ENCODE results near the gene SDHAF3.
A peak's percentile ranks its signal among the peaks of the same experiment; 100 is the strongest.

SDHAF3 gene

GRCh38 chr7:97104719-97105238 lies 12.7 kb upstream of the SDHAF3 start:
- peak; percentile 64 for DNase-seq (ENCODE audit: low spot score)
- in situ Hi-C loops (cut with MboI; ENCODE audit: low sequenced_read_pairs, unreplicated experiment), result loop anchor here (10.0 kb wide), 1 partner anchor 730 kb away; no protein-coding TSS in a partner anchor
- TF ChIP-seq CTCF (IDR thresholded peaks at IDR 0.05; ENCODE audit: borderline replicate concordance, control extremely low read depth, extremely low read depth, insufficient read depth, missing control alignments), result peak; percentile 70

- no peak for TF ChIP-seq CTCF (IDR thresholded peaks at IDR 0.05; ENCODE audit: borderline replicate concordance, control extremely low read depth, extremely low read depth, insufficient read depth, missing control alignments)
- DNase-seq (ENCODE audit: low spot score), result no peak
- in situ Hi-C loops (cut with MboI; ENCODE audit: low sequenced_read_pairs, unreplicated experiment), result loop anchor here (10.0 kb wide), 1 partner anchor 728 kb away; no protein-coding TSS in a partner anchor
Measured at GRCh38 chr7:97107192-97107800, 10.2 kb upstream of the SDHAF3 start.

- in situ Hi-C loops (cut with MboI; ENCODE audit: low sequenced_read_pairs, unreplicated experiment), result no loop called here
- no peak for DNase-seq (ENCODE audit: low spot score)
- no peak for TF ChIP-seq CTCF (IDR thresholded peaks at IDR 0.05; ENCODE audit: borderline replicate concordance, control extremely low read depth, extremely low read depth, insufficient read depth, missing control alignments)
Measured at GRCh38 chr7:97116308-97116707, 1.2 kb upstream of the SDHAF3 start.

GRCh38 chr7:97117035-97117371 lies 495 bp upstream of the SDHAF3 start:
- no peak for TF ChIP-seq CTCF (IDR thresholded peaks at IDR 0.05; ENCODE audit: borderline replicate concordance, control extremely low read depth, extremely low read depth, insufficient read depth, missing control alignments)
- in situ Hi-C loops (cut with MboI; ENCODE audit: low sequenced_read_pairs, unreplicated experiment), result no loop called here
- no peak for DNase-seq (ENCODE audit: low spot score)

GRCh38 chr7:97118306-97118917 lies 914 bp downstream of the SDHAF3 start:
- in situ Hi-C loops (cut with MboI; ENCODE audit: low sequenced_read_pairs, unreplicated experiment), result no loop called here
- DNase-seq (ENCODE audit: low spot score), result no peak
- no peak for TF ChIP-seq CTCF (IDR thresholded peaks at IDR 0.05; ENCODE audit: borderline replicate concordance, control extremely low read depth, extremely low read depth, insufficient read depth, missing control alignments)

GRCh38 chr7:97119747-97120146 lies 2.2 kb downstream of the SDHAF3 start:
- no peak for DNase-seq (ENCODE audit: low spot score)
- no peak for TF ChIP-seq CTCF (IDR thresholded peaks at IDR 0.05; ENCODE audit: borderline replicate concordance, control extremely low read depth, extremely low read depth, insufficient read depth, missing control alignments)
- in situ Hi-C loops (cut with MboI; ENCODE audit: low sequenced_read_pairs, unreplicated experiment), result no loop called here

All from GM13976 (cell line).